HG03342 (cell line): ENCODE data around the gene PIM3.
"Not testable (repeated sequence)": the region's sequence is repeated elsewhere in the genome, so short reads cannot be mapped to it uniquely, and the experiment has no call there.

Experiments used
- ATAC-seq: cut with Tn5 transposase; IDR thresholded peaks from one replicate; pipeline ENCODE4 v1.9.1; 2021; ENCODE audit warnings: mild to moderate bottlenecking, moderate library complexity; ENCODE audit not compliant: unreplicated experiment

The PIM3 gene

DNA sequence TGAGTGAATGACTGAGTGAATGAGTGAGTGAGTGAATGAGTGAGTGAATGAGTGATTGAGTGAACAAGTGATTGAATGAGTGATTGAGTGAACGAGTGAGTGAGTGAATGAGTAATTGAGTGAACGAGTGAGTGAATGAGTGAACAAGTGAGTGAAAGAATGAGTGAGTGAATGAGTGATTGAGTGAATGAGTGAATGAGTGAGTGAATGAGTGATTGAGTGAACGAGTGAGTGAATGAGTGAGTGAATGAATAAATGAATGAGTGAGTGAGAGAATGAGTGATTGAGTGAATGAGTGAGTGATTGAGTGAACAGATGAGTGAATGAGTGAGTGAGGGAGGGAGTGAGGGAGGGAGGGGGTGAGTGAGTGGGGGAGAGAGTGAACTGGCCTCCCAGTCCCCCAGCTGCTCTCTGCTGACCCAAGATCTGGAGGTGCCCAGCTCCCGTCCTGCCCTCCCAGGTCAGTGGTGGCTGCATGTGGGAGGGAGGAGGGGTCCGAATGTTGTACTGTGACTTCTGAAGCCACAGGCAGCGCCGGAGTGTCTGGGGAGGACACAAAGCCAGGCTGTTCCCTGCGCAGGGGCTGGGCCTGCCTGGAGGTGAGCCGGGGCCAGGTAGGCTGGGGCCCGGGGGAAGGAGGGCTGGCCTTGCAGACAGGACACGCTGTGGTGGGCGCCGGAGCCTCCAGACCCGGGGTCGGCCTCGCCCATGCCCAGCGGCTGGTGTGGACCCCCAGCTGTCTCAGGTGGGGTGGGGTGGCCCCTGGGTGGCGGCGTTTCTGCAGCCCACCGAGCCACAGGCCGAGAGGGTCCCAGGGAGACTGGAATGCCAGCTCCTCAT is 17.8 kb upstream of the PIM3 start:
- no peak for ATAC-seq

DNA sequence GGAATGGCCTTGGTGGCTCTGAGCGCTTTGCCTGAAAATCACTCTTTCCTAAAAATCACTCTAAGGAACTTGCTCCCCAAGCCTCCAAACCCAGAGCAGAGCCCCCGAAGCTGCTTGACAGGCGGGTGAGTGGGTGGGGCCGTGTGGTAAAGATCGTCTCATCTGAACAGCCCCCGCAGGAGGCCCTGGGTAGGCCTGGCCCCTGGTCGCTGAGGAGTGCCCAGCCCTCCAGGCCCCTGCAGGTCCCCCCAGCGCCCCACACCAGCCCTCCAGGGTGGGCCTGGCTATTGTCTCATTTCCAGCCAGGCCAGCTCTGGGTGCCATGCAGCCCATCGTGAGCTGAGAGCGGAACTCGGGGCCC is 17.2 kb upstream of the PIM3 start:
- no peak for ATAC-seq

GRCh38 chr22:49943771-49944398 is 16.7 kb upstream of the PIM3 start:
- ATAC-seq, result no peak

DNA sequence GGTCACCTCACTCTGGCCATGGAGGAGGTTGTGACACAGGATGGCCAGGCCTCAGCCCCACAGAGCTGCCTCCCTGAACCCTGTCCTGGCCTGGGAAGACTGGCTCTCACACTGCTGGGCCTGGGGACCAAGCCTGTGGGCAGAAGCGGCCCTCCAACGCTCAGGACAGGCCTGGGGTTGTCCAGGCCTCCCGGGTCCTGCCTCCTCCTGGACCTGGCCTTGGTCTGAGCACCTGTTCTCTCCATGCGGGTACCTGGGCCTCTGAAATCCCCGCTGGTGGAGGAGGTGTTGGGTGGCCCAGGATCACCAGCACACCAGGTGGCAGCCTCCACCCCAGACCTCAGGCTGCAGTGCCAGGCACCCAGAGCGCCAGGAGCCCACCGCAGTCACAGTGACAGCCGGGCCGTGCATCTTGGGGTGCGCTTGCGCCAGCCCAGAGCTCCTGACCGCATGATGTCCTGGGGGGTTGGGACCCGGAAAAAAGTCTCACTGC is 16.1 kb upstream of the PIM3 start:
- no peak for ATAC-seq

DNA sequence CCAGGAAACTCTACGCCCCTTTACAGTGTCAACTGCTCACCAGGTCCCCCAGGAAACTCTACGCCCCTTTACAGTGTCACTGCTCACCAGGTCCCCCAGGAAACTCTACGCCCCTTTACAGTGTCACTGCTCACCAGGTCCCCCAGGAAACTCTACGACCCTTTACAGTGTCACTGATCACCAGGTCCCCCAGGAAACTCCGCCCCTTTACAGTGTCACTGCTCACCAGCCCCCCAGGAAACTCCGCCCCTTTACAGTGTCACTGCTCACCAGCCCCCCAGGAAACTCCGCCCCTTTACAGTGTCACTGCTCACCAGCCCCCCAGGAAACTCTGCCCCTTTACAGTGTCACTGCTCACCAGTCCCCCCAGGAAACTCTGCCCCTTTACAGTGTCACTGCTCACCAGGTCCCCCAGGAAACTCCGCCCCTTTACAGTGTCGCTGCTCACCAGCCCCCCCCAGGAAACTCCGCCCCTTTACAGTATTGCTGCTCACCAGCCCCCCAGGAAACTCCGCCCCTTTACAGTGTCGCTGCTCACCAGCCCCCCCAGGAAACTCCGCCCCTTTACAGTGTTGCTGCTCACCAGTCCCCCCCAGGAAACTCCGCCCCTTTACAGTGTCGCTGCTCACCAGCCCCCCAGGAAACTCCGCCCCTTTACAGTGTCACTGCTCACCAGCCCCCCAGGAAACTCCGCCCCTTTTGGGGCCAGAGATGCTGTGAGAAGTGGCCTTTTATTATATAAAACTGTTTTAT is 15.4 kb upstream of the PIM3 start:
- not testable (repeated sequence) for ATAC-seq

DNA sequence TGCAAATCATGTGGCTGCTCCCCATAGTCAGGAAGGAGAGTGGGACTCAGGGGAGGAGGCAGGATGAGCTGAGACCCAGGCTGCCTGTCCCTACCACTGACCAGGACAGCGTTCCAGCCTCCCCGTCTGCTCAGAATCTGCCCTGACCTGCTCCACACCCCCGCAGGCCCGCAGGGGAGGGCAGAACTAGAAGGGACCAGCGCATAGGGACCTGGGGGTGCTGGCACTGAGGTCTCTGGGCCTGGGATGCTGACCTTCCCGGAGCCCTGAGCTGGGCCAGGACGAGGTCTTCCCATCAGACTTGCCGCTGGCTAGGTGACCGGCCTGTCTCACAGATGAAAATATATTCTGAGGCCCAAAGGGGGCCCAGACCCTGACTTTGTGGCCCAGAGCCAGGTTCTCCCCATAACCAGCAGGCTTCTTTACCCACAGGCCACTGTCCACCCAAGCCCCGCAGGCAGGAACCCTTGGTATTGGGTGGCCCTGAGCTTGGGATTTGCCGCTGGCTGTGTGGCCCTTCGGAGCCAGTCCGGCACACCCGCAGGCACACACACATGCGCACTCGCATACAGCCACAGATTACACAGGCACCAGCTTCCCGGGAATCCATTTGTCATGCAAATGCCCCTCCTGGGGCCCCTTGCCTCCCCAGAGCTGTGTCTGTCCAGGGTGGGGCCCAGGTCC is 13.8 kb upstream of the PIM3 start:
- ATAC-seq, result no peak

DNA sequence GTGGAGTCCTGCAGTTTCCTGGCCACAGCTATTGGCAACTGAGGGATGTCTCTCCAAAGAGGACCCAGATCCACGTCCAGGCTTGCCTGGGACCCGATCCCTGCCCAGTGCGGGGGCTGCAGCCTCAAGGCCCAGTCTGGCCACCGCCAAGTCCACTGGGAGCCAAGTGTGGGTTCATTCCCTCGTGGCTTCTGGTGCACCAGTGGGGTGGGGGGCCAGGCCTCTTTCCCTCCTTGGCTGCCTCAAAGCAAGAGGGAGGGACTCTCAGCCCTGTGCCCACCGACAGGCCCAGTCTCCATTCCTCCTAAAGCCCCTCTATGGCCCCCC is 13.3 kb upstream of the PIM3 start:
- no peak for ATAC-seq

DNA sequence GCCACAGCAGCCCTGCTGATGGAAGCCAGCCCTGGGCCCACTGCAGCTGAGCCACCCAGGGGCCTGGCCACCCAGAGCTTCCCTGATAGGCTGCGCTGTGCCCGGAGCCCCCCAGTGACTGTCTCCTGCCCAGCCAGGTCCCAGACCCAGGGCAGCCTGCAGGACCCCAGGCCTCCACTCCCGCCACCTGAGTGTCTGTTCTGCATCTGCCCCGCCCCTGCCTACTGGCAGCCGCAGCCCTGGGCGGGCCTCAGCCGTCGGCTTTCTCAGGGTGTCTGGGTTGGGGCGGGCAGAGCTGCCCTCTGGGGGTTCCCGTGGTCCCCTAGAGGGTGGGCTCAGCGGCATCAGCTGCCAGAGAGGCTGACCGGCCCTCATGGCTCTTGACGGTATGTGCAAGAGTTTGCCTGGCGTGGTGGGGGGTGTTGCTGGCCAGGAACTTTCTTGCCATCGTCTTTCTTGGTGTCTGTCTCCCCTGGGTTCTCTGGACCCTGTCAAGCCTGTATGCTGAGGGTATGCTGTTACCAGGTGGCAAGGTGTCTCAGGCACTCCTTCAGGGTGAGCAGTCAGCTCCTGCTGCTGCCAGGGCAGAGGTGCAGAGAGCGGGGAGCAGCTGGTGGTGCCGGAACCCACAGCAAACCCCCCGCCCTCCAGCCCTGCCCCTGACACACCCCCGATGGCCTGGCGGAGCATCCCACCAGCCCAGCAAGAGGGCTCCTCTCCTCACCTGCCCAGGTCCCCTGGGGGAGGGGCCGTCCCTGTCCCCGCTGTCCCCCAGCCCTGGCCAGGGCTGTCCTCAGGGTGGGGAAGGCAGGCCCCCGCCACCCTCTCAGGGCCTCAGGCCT is 12.2 kb upstream of the PIM3 start:
- no peak for ATAC-seq

GRCh38 chr22:49948958-49949913 is 11.3 kb upstream of the PIM3 start:
- ATAC-seq, result no peak

- no peak for ATAC-seq
These were observed 10.7 kb upstream of the PIM3 start for GRCh38 chr22:49949914-49950292.

DNA sequence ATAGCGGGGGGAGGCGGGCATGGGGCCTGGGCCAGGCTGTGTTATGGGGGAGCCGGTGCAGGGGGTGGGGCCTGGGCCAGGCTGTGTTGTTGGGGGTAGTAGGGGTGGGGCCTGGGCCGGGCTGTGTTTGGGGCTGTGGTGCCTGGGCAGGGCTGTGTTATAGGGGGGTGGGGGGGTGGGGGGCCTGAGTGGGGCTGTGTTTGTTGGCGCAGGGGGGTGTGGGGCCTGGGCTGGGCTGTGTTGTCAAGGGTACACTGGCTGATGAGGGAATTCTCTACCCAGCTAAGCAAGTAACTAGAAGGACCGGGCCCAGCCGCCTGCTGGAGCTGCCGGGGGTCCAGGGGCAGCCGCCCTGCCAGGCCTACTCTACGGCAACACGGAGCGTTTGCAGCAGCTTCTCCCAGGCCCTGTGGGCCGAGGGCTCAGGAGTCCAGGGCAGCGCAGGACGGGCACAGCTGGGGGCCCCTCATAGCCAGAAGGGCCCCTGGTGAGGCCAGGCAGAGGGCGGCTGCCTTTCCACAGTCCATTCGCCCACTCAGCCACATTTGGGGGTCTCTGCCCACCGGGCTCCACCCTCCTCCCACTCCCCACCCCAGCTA is 10.1 kb upstream of the PIM3 start:
- no peak for ATAC-seq

- ATAC-seq, result no peak
These were observed 9.4 kb upstream of the PIM3 start for GRCh38 chr22:49951000-49951677.

DNA sequence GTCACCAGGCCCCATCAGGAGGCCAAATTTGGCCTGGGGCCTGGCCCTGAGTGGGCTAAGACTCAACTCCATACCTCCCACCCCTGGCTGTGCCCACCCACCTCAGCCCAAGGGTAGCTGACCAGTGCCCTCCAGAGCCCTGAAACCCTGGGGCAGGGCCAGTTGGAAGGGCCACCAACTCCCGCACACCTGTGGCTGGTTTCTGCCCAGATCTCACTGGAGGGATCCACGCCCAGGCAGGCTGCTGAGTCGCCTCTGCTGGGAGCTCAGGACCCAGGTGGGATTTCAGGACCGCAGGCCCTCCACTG is 8.9 kb upstream of the PIM3 start:
- no peak for ATAC-seq

- ATAC-seq, result no peak
These were observed 8.3 kb upstream of the PIM3 start for GRCh38 chr22:49951986-49952896.

DNA sequence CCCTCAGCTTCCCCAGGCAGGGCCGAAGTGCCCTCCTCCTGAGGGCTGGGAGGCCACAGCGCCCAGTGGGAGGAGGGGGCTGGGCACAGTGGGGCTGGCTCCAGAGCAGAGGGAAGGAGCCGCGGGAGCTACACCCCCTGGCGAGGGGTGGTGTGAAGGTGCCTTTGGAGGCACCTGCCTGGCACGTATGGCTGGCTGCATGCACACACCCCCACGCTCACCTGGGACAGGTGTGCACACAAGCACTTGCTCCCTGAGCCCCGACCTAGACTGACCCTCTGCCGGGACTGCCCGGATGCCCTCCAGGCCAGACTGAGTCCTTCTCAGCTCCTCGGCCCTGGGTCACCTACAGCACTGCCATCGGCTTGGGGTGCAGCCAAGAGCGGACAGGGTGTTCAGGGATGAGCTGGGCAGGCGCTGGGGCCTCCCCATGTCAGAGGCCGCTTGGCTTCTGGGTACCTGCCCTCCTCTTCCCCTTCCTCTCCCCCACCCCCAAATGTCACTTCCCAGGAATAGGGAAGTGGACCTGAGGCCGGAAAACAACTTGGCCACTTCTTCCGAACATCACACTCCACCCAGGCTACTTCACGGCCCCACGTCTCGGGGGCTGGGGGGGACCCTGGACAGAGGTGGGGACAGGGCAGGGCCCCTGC is 7.4 kb upstream of the PIM3 start:
- no peak for ATAC-seq

- no peak for ATAC-seq
These were observed 6.8 kb upstream of the PIM3 start for GRCh38 chr22:49953680-49954344.
